Measurements from ENCODE around the gene IWS1. TPM values are rescaled to one million over a fixed set of nuclear protein-coding genes. Genes with fewer than 3 reads are reported as not detected.
A peak's percentile ranks its signal among the peaks of the same experiment; 100 is the strongest.

IWS1 gene
- total and polyA plus RNA-seq, 9 of the 15 experiments (the other 6 are each of a cell fraction or from before 2014, with no cell fraction given) = 20.8 to 67.2 (median 46.6) TPM

- TF ChIP-seq, protein P1, sequence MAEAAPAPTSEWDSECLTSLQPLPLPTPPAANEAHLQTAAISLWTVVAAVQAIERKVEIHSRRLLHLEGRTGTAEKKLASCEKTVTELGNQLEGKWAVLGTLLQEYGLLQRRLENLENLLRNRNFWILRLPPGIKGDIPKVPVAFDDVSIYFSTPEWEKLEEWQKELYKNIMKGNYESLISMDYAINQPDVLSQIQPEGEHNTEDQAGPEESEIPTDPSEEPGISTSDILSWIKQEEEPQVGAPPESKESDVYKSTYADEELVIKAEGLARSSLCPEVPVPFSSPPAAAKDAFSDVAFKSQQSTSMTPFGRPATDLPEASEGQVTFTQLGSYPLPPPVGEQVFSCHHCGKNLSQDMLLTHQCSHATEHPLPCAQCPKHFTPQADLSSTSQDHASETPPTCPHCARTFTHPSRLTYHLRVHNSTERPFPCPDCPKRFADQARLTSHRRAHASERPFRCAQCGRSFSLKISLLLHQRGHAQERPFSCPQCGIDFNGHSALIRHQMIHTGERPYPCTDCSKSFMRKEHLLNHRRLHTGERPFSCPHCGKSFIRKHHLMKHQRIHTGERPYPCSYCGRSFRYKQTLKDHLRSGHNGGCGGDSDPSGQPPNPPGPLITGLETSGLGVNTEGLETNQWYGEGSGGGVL (CRISPR knock-in tag; IDR thresholded peaks at IDR 0.05) = no peak
- TF ChIP-seq MCM5 (IDR thresholded peaks at IDR 0.05; ENCODE audit: low read depth) (no peak), PBX2 (CRISPR knock-in tag; IDR thresholded peaks at IDR 0.05; ENCODE audit: low read depth) (0 out of 2 replicates have a peak, but pooled peaks have one; percentile 28), PBX2 (tag; conservative IDR thresholded peaks at IDR 0.05; ENCODE audit: low read depth) (peak; percentile 74), SNRNP70 (optimal IDR thresholded peaks at IDR 0.05; ENCODE audit: low read depth, low read length) (no peak), BHLHE40 (IDR thresholded peaks at IDR 0.05; ENCODE audit: low read length) (peak; percentile 32; the same call in 1 of the 2 replicates), MAZ (CRISPR knock-in tag; conservative IDR thresholded peaks at IDR 0.05 in 1 of 2, IDR thresholded peaks at IDR 0.05 in 1 of 2) (0 out of 4 replicates have a peak, but pooled peaks of 1 of the 2 experiments have one; percentile 17), POLR2G (IDR thresholded peaks at IDR 0.05; ENCODE audit: low read depth, low read length) (no peak), PCBP1 (IDR thresholded peaks at IDR 0.05; ENCODE audit: low read depth, low read length, poor library complexity, severe bottlenecking) (no peak), MEF2A (IDR thresholded peaks at IDR 0.05; ENCODE audit: control insufficient read depth, low read depth, low read length) (no peak), XRCC5 (IDR thresholded peaks at IDR 0.05; ENCODE audit: low read depth, low read length) (no peak), MYC (IDR thresholded peaks at IDR 0.05; ENCODE audit: low read depth, low read length) (no peak), MYC (CRISPR knock-in tag; IDR thresholded peaks at IDR 0.05; ENCODE audit: borderline replicate concordance, low read depth) (no peak)
- TF ChIP-seq, protein P2, sequence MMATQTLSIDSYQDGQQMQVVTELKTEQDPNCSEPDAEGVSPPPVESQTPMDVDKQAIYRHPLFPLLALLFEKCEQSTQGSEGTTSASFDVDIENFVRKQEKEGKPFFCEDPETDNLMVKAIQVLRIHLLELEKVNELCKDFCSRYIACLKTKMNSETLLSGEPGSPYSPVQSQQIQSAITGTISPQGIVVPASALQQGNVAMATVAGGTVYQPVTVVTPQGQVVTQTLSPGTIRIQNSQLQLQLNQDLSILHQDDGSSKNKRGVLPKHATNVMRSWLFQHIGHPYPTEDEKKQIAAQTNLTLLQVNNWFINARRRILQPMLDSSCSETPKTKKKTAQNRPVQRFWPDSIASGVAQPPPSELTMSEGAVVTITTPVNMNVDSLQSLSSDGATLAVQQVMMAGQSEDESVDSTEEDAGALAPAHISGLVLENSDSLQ (IDR thresholded peaks at IDR 0.05) = peak; percentile 88
- TF ChIP-seq, protein P3, sequence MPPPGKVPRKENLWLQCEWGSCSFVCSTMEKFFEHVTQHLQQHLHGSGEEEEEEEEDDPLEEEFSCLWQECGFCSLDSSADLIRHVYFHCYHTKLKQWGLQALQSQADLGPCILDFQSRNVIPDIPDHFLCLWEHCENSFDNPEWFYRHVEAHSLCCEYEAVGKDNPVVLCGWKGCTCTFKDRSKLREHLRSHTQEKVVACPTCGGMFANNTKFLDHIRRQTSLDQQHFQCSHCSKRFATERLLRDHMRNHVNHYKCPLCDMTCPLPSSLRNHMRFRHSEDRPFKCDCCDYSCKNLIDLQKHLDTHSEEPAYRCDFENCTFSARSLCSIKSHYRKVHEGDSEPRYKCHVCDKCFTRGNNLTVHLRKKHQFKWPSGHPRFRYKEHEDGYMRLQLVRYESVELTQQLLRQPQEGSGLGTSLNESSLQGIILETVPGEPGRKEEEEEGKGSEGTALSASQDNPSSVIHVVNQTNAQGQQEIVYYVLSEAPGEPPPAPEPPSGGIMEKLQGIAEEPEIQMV (tag; conservative IDR thresholded peaks at IDR 0.05; ENCODE audit: low read depth) = no peak
- TF ChIP-seq, protein P4, sequence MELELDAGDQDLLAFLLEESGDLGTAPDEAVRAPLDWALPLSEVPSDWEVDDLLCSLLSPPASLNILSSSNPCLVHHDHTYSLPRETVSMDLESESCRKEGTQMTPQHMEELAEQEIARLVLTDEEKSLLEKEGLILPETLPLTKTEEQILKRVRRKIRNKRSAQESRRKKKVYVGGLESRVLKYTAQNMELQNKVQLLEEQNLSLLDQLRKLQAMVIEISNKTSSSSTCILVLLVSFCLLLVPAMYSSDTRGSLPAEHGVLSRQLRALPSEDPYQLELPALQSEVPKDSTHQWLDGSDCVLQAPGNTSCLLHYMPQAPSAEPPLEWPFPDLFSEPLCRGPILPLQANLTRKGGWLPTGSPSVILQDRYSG (tag; conservative IDR thresholded peaks at IDR 0.05; ENCODE audit: low read depth) = no peak
Observed at GRCh38 chr2:127453392-127454171, 72.7 kb downstream of the IWS1 start (continued).
